Sigmoid colon (tissue), 4 donors: ENCODE measurements around the gene PYGB.

Source experiments
- POLR2A ChIP-seq, 2 donors: fragments of 450-650 bp; IDR thresholded peaks; one replicate each; pipeline ENCODE4 v1.6.1; 2016; ENCODE audit warnings: antibody characterized with exemption in 2 of 2, mild to moderate bottlenecking in 2 of 2, moderate library complexity in 2 of 2
- POLR2AphosphoS5 ChIP-seq, 4 donors: sonication (generic); formaldehyde crosslinking; IDR thresholded peaks; one replicate each; pipeline ENCODE4 v1.6.1; 2017; ENCODE audit warnings: antibody characterized with exemption in 4 of 4
- TF ChIP-seq, protein P1 (sequence below), 4 experiments: fragments of 450-650 bp in 3 of 4; fragments of 200-600 bp in 1 of 4; IDR thresholded peaks; one replicate each; pipeline ENCODE4 v1.5.1; 2016 to 2019; ENCODE audit warnings: antibody characterized with exemption in 4 of 4, mild to moderate bottlenecking in 3 of 4, moderate library complexity in 2 of 4

DNA sequence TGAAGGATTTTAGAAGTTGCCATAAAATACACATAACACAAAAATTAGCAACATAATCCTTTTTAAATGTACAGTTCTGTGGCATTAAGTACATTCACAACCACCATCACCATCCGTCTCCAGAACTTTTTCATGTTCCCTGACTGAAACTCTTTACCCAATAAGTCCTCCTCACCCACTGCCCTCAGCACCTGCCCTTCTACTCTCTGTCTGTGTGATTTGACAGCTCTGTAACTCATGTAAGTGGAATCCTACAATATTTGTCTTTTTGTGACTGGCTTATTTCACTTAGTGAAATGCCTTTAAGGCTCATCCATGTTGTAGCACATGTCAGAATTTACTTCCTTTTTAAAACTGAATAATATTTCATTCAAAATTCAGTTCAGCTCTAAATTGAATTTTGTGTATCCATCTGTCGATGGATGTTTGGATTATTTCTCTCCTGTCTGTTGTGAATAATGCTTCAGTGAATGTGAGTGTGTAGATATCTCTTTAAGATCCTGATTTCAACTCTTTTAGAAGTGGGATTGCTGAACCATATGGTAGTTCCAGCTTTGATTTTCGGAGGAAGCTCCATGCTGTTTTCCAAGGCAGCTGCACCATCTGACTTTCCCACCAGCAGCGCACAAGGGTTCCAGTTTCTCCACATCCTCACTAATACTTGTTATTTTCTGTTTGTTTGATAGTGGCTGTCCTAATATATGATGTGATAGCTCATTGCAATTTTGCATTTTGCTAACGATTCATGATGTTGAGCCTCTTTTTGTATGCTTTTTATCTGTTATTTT lies 48.2 kb upstream of the PYGB start:
- TF ChIP-seq, protein P1, sequence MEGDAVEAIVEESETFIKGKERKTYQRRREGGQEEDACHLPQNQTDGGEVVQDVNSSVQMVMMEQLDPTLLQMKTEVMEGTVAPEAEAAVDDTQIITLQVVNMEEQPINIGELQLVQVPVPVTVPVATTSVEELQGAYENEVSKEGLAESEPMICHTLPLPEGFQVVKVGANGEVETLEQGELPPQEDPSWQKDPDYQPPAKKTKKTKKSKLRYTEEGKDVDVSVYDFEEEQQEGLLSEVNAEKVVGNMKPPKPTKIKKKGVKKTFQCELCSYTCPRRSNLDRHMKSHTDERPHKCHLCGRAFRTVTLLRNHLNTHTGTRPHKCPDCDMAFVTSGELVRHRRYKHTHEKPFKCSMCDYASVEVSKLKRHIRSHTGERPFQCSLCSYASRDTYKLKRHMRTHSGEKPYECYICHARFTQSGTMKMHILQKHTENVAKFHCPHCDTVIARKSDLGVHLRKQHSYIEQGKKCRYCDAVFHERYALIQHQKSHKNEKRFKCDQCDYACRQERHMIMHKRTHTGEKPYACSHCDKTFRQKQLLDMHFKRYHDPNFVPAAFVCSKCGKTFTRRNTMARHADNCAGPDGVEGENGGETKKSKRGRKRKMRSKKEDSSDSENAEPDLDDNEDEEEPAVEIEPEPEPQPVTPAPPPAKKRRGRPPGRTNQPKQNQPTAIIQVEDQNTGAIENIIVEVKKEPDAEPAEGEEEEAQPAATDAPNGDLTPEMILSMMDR (IDR thresholded peaks at IDR 0.05): no peak
- TF ChIP-seq POLR2A (IDR thresholded peaks at IDR 0.05): no peak
- no peak for TF ChIP-seq POLR2AphosphoS5 (IDR thresholded peaks at IDR 0.05)
